H1 (cell line): ENCODE results near the gene ASS1. TPM values are rescaled to one million over a fixed set of nuclear protein-coding genes. Genes with fewer than 3 reads are reported as not detected.

Source experiments
- CTCF ChIA-PET: fragments of 300-600 bp; sonication (Branson Sonifier 250); formaldehyde crosslinking; loops from one replicate; lab custom pipeline; 2021; ENCODE audit not compliant: partially characterized antibody; lab: Charles Lee
- POLR2A ChIA-PET: fragments of 300-600 bp; sonication (Branson Sonifier 250); formaldehyde crosslinking; loops from one replicate; lab custom pipeline; 2021; ENCODE audit warnings: inconsistent platforms; ENCODE audit not compliant: partially characterized antibody; lab: Charles Lee
- DNase-seq, 2 experiments: peaks; one replicate each; pipeline versions ENCODE4 v3.0.0 to v3.0.0-alpha.2; 2010 to 2022; ENCODE audit warnings: low spot score in 2 of 2, low read depth in 1 of 2, mixed read lengths in 1 of 2
- FAIRE-seq: peaks from 2 replicates; lab custom pipeline; 2011; peaks lifted over from hg19 to GRCh38; lab: Jason Lieb, UNC
- H2AFZ ChIP-seq: 2 replicates; pipeline ENCODE4 v1.8.1; 2012; ENCODE audit warnings: low read length, inconsistent platforms
- H2AK5ac ChIP-seq: 2 replicates; pipeline ENCODE4 v1.6.1; 2013; ENCODE audit warnings: low read depth, low read length
- H2BK120ac ChIP-seq: replicated peaks from 2 replicates; pipeline ENCODE3; 2013; ENCODE audit warnings: low read depth, low read length, inconsistent platforms
- H2BK12ac ChIP-seq: 2 replicates; pipeline ENCODE4 v1.6.1; 2013; ENCODE audit warnings: low read depth, low read length
- H2BK15ac ChIP-seq: 2 replicates; pipeline ENCODE4 v1.6.1; 2013; ENCODE audit warnings: low read length
- H2BK20ac ChIP-seq: 2 replicates; pipeline ENCODE4 v1.6.1; 2013; ENCODE audit warnings: low read length
- H2BK5ac ChIP-seq: 2 replicates; pipeline ENCODE4 v1.6.1; 2013; ENCODE audit warnings: low read depth, low read length
- H3K14ac ChIP-seq: 2 replicates; pipeline ENCODE4 v1.6.1; 2013; ENCODE audit warnings: inconsistent platforms; ENCODE audit not compliant: insufficient read length
- H3K18ac ChIP-seq: 2 replicates; pipeline ENCODE4 v1.6.1; 2013; ENCODE audit warnings: low read length; ENCODE audit errors: extremely low read depth
- H3K23ac ChIP-seq: 2 replicates; pipeline ENCODE4 v1.6.1; 2013; ENCODE audit warnings: inconsistent platforms; ENCODE audit not compliant: insufficient read length
- H3K23me2 ChIP-seq: 2 replicates; pipeline ENCODE4 v1.6.1; 2013; ENCODE audit warnings: low read depth, low read length
- H3K27ac ChIP-seq: 2 replicates; pipeline ENCODE4 v1.6.1; 2011; ENCODE audit warnings: low read depth, low read length, inconsistent platforms
- H3K27me3 ChIP-seq, 4 experiments: replicated peaks in 1 of 4; 1 replicate in 1 of 4; 2 replicates in 3 of 4; pipeline versions ENCODE4 v1.6.1 to v1.8.1; 2011 to 2013; ENCODE audit warnings: low read length in 3 of 4, mild to moderate bottlenecking in 3 of 4, inconsistent platforms in 2 of 4, mixed read lengths in 2 of 4, moderate library complexity in 1 of 4; ENCODE audit not compliant: control insufficient read depth in 3 of 4, insufficient read depth in 3 of 4; ENCODE audit errors: extremely low read depth in 1 of 4
- H3K36me3 ChIP-seq, 4 experiments: 2 replicates each; pipeline versions ENCODE4 v1.6.1 to v1.8.1; 2011 to 2013; ENCODE audit warnings: mild to moderate bottlenecking in 4 of 4, low read length in 3 of 4, moderate library complexity in 2 of 4, control low read depth in 1 of 4, inconsistent platforms in 1 of 4; ENCODE audit not compliant: insufficient read depth in 4 of 4, control insufficient read depth in 2 of 4
- H3K4ac ChIP-seq: replicated peaks from 2 replicates; pipeline ENCODE3; 2013; ENCODE audit warnings: low read length, low read depth, mixed read lengths, inconsistent platforms; ENCODE audit not compliant: insufficient read length
- H3K4me1 ChIP-seq, 4 experiments: replicated peaks in 1 of 4; 1 replicate in 1 of 4; 2 replicates in 3 of 4; pipeline versions ENCODE4 v1.6.1 to v1.8.1; 2011 to 2013; ENCODE audit warnings: low read length in 3 of 4, inconsistent platforms in 2 of 4, mixed read lengths in 1 of 4; ENCODE audit not compliant: insufficient read depth in 4 of 4, control insufficient read depth in 3 of 4
- H3K4me2 ChIP-seq, 2 experiments: 2 replicates each; pipeline versions ENCODE4 v1.6.1 to v1.8.1; 2011 to 2013; ENCODE audit warnings: low read depth in 2 of 2, low read length in 2 of 2, control low read depth in 1 of 2, inconsistent platforms in 1 of 2, mild to moderate bottlenecking in 1 of 2; ENCODE audit not compliant: insufficient read depth in 1 of 2
- H3K4me3 ChIP-seq, 4 experiments: fragments of 200-600, 300-600 bp in 1 of 4; sonication (generic), shearing (Covaris generic), sonication (Bioruptor Twin) in 1 of 4; 2 replicates each; pipeline versions ENCODE4 v1.5.1 to v1.8.1; 2011 to 2016; ENCODE audit warnings: low read length in 4 of 4, low read depth in 3 of 4, control low read depth in 2 of 4, inconsistent platforms in 2 of 4, mild to moderate bottlenecking in 2 of 4, mixed read lengths in 1 of 4, moderate library complexity in 1 of 4; ENCODE audit not compliant: insufficient read depth in 2 of 4; ENCODE audit errors: extremely low read depth in 1 of 4
- H3K56ac ChIP-seq: replicated peaks from 2 replicates; pipeline ENCODE3; 2013; ENCODE audit warnings: low read depth, mild to moderate bottlenecking, mixed read lengths, low read length, inconsistent platforms; ENCODE audit not compliant: insufficient read length
- H3K79me1 ChIP-seq: 2 replicates; pipeline ENCODE4 v1.6.1; 2013; ENCODE audit warnings: low read depth, low read length, control low read depth
- H3K79me2 ChIP-seq, 2 experiments: 2 replicates each; pipeline versions ENCODE4 v1.6.1 to v1.8.1; 2012 to 2013; ENCODE audit warnings: low read length in 2 of 2, mild to moderate bottlenecking in 2 of 2, inconsistent platforms in 1 of 2; ENCODE audit not compliant: insufficient read depth in 2 of 2, control insufficient read depth in 1 of 2
- H3K9ac ChIP-seq, 4 experiments: replicated peaks in 1 of 4; 1 replicate in 1 of 4; 2 replicates in 3 of 4; pipeline versions ENCODE4 v1.6.1 to v1.8.1; 2011 to 2013; ENCODE audit warnings: low read depth in 3 of 4, low read length in 3 of 4, control low read depth in 2 of 4, mild to moderate bottlenecking in 2 of 4, moderate library complexity in 2 of 4, inconsistent platforms in 1 of 4; ENCODE audit errors: extremely low read depth in 1 of 4
- H3K9me3 ChIP-seq, 2 experiments: 2 replicates each; pipeline versions ENCODE4 v1.6.1 to v1.8.1; 2012 to 2013; ENCODE audit warnings: mild to moderate bottlenecking in 2 of 2, moderate library complexity in 2 of 2, control low read depth in 1 of 2, inconsistent platforms in 1 of 2, low read depth in 1 of 2, low read length in 1 of 2, mixed read lengths in 1 of 2; ENCODE audit not compliant: insufficient read depth in 2 of 2
- H4K20me1 ChIP-seq, 2 experiments: replicated peaks in 1 of 2; 2 replicates each; pipeline versions ENCODE3 to v1.8.1; 2011 to 2013; ENCODE audit warnings: inconsistent platforms in 2 of 2, low read length in 2 of 2, mild to moderate bottlenecking in 1 of 2; ENCODE audit not compliant: insufficient read depth in 2 of 2, control insufficient read depth in 1 of 2
- H4K5ac ChIP-seq: 2 replicates; pipeline ENCODE4 v1.6.1; 2013; ENCODE audit warnings: low read length, low read depth, mixed read lengths, inconsistent platforms; ENCODE audit not compliant: insufficient read length
- H4K8ac ChIP-seq: 2 replicates; pipeline ENCODE4 v1.8.0; 2013; ENCODE audit warnings: mild to moderate bottlenecking, moderate library complexity, low read length, inconsistent platforms; ENCODE audit not compliant: insufficient read depth; ENCODE audit errors: extremely low read depth
- H4K91ac ChIP-seq: replicated peaks from 2 replicates; pipeline ENCODE3; 2013; ENCODE audit warnings: low read length, mixed read lengths, inconsistent platforms; ENCODE audit not compliant: insufficient read length
- ASH2L ChIP-seq: fragments of 200-600, 300-600 bp; sonication (generic); IDR thresholded peaks from one replicate; pipeline ENCODE4 v1.7.1; 2017; ENCODE audit warnings: low read length
- ATF3 ChIP-seq: IDR thresholded peaks from 2 replicates; pipeline ENCODE4 v1.6.1; 2011; ENCODE audit warnings: low read depth, mild to moderate bottlenecking, low read length; ENCODE audit not compliant: insufficient read depth
- BRCA1 ChIP-seq: IDR thresholded peaks from 2 replicates; pipeline ENCODE4 v1.6.1; 2012; ENCODE audit warnings: low read depth, low read length, improper control_type of control experiment
- CBX5 ChIP-seq: fragments of 300-800, 300-1000 bp; sonication (generic); IDR thresholded peaks from 2 replicates; pipeline ENCODE4 v1.7.1; 2016; ENCODE audit warnings: antibody characterized with exemption, low read length, low read depth
- CTBP2 ChIP-seq: IDR thresholded peaks from 2 replicates; pipeline ENCODE4 v1.7.0; 2011; ENCODE audit warnings: borderline replicate concordance, mild to moderate bottlenecking, moderate library complexity, mixed read lengths, low read length; ENCODE audit not compliant: insufficient read depth, insufficient read length
- CTCF ChIP-seq, 3 experiments: IDR thresholded peaks; 1 replicate in 2 of 3; 2 replicates in 1 of 3; pipeline versions ENCODE4 v1.5.1 to v1.6.1; 2011; ENCODE audit warnings: low read length in 3 of 3, mild to moderate bottlenecking in 3 of 3, inconsistent platforms in 2 of 3, low read depth in 1 of 3, moderate library complexity in 1 of 3; ENCODE audit not compliant: insufficient read depth in 1 of 3; ENCODE audit errors: control extremely low read depth in 1 of 3
- POLR2A ChIP-seq, 2 experiments: IDR thresholded peaks; 1 replicate in 1 of 2; 2 replicates in 1 of 2; pipeline ENCODE4 v1.6.1; 2011; ENCODE audit warnings: low read depth in 2 of 2, low read length in 2 of 2, mild to moderate bottlenecking in 2 of 2; ENCODE audit errors: control extremely low read depth in 1 of 2
- POU5F1 ChIP-seq: IDR thresholded peaks from 2 replicates; pipeline ENCODE4 v1.6.1; 2011; ENCODE audit warnings: low read depth, mild to moderate bottlenecking, low read length, moderate library complexity
- RBBP5 ChIP-seq: IDR thresholded peaks from 2 replicates; pipeline ENCODE4 v1.7.1; 2012; ENCODE audit warnings: low read depth, mild to moderate bottlenecking, inconsistent platforms, low read length, moderate library complexity, borderline replicate concordance
- SP1 ChIP-seq: IDR thresholded peaks from 2 replicates; pipeline ENCODE4 v1.6.1; 2011; ENCODE audit warnings: low read depth, low read length
- TAF1 ChIP-seq: IDR thresholded peaks from 2 replicates; pipeline ENCODE4 v1.6.1; 2011; ENCODE audit warnings: mild to moderate bottlenecking, low read depth, low read length
- WGBS, 2 experiments: shearing (Covaris generic) in 1 of 2; methylation state at CpG; one replicate each; pipeline versions ENCODE4 v1.1.6 to v1.1.7; 2013 to 2015; ENCODE audit warnings: low lambda C conversion rate in 2 of 2, mixed read lengths in 2 of 2, inconsistent platforms in 1 of 2, low coverage in 1 of 2, missing lambda C conversion rate in 1 of 2; ENCODE audit not compliant: insufficient replicate concordance in 2 of 2, insufficient coverage in 1 of 2, insufficient read length in 1 of 2; ENCODE audit errors: extremely low coverage in 1 of 2, missing lambda C conversion rate in 1 of 2; 5-methylcytosine and 5-hydroxymethylcytosine counted together
- polyA plus RNA-seq, 7 experiments: library from polyadenylated mRNA; depleted of rRNA in 3 of 7; stranded (reverse) in 5 of 7; unstranded in 2 of 7; fragments of >200 nt in 5 of 7; fragments of 200-250 nt in 2 of 7; gene quantifications; 1 replicate in 5 of 7; 2 replicates in 1 of 7; 4 replicates in 1 of 7; pipeline versions ENCODE4 v1.2.1 to v1.2.3, GENCODE V29; 2011 to 2013; ENCODE audit warnings: missing spikeins in 2 of 7, mixed read lengths in 2 of 7
- total RNA-seq: library from RNA; stranded (reverse); fragmentation: NEBNext Ultra II Directional; extraction: Animal tissue kit (Norgen Biotek cat#: 25700); gene quantifications from 2 replicates; pipeline ENCODE4 v1.2.1, GENCODE V29; 2021

The ASS1 gene
- total and polyA plus RNA-seq, 2 of the 8 experiments (the other 6 are each of a cell fraction or from before 2014, with no cell fraction given): 108 to 296 TPM

GRCh38 chr9:130482463-130482862 lies 37.7 kb downstream of the ASS1 start:
- Histone ChIP-seq H3K18ac (no peak overlapping the region), H3K4ac (no peak overlapping the region), H2BK20ac (no peak overlapping the region), H2BK5ac (no peak overlapping the region), H3K79me1 (no peaks in the 10 kb centered on the region; the same call in 1 of the 2 replicates), H3K4me3 (no peak overlapping the region), H4K91ac (no peak overlapping the region), H3K27me3 (no peaks in the 10 kb centered on the region), H3K4me1 (no peaks in the 10 kb centered on the region), H3K79me2 (no peaks in the 10 kb centered on the region), H3K9me3 (no peaks in the 10 kb centered on the region), H4K8ac (no peak overlapping the region), H2AK5ac (no peak overlapping the region), H3K23me2 (no peaks in the 10 kb centered on the region), H4K5ac (no peak overlapping the region), H2BK15ac (no peak overlapping the region), H3K9ac (no peak overlapping the region), H3K4me2 (no peak overlapping the region), H3K23ac (no peak overlapping the region), H3K56ac (no peak overlapping the region), H2BK12ac (no peak overlapping the region), H3K36me3 (peaks cover 0 to 22% (median 3%) of the 10 kb centered on the region in 4 experiments; a peak in 4 of 8 replicates), H2AFZ (no peak overlapping the region), H3K14ac (no peak overlapping the region), H4K20me1 (peaks cover 2 to 3% of the 10 kb centered on the region in 2 experiments), H3K27ac (no peak overlapping the region), H2BK120ac (no peak overlapping the region)
- FAIRE-seq (no peak), DNase-seq (no peak)
- POLR2A ChIA-PET: interaction anchor here (1.3 to 1.8 kb wide), 3 partner anchors 9 to 147 kb away, joined by 3 to 5 read pairs (median 5); no protein-coding TSS in a partner anchor
- CTCF ChIA-PET: interaction anchor here (0.7 to 13.0 kb wide), 11 partner anchors 13 to 309 kb away, joined by 3 to 136 read pairs (median 4); no protein-coding TSS in a partner anchor
- WGBS, 2 experiments: 83% methylated on average over 5 of the region's 5 CpGs; no CpG with 5 or more reads in 1 of the 2 experiments
- TF ChIP-seq ATF3 (no peak), CBX5 (no peak), ASH2L (no peak), CTCF (IDR thresholded peaks at IDR 0.05; ENCODE audit: control extremely low read depth in 1 of 3, insufficient read depth in 1 of 3, low read depth in 1 of 3, low read length in 3 of 3) (no peak), RBBP5 (no peak), SP1 (no peak), CTBP2 (no peak), BRCA1 (no peak), POU5F1 (no peak), POLR2A (IDR thresholded peaks at IDR 0.05; ENCODE audit: control extremely low read depth in 1 of 2, low read depth in 2 of 2, low read length in 2 of 2) (no peak), TAF1 (no peak)
